NT2/D1 (cell line): ENCODE measurements around the gene THBS3.
"Not testable (repeated sequence)": the region's sequence is repeated elsewhere in the genome, so short reads cannot be mapped to it uniquely, and the experiment has no call there.

Source experiments
- DNase-seq: peaks from one replicate; pipeline ENCODE4 v3.0.0-alpha.2; 2011; ENCODE audit warnings: low read depth, low spot score
- H3K27me3 ChIP-seq: 2 replicates; pipeline ENCODE4 v1.6.0; 2011; ENCODE audit warnings: mild to moderate bottlenecking; ENCODE audit not compliant: insufficient read length, insufficient read depth
- H3K36me3 ChIP-seq: 2 replicates; pipeline ENCODE4 v1.6.1; 2011; ENCODE audit warnings: mild to moderate bottlenecking, low read length, mixed read lengths; ENCODE audit not compliant: insufficient read depth, insufficient read length
- H3K4me1 ChIP-seq: 2 replicates; pipeline ENCODE4 v1.5.1; 2011; ENCODE audit not compliant: insufficient read depth, insufficient read length
- H3K4me3 ChIP-seq: 2 replicates; pipeline ENCODE4 v1.5.1; 2011; ENCODE audit warnings: low read depth; ENCODE audit not compliant: insufficient read length
- H3K9ac ChIP-seq: 2 replicates; pipeline ENCODE4 v1.6.0; 2011; ENCODE audit warnings: low read depth; ENCODE audit not compliant: insufficient read length
- H3K9me3 ChIP-seq: 2 replicates; pipeline ENCODE4 v1.5.1; 2011; ENCODE audit warnings: mild to moderate bottlenecking, low read length; ENCODE audit not compliant: insufficient read depth
- SUZ12 ChIP-seq: IDR thresholded peaks from 2 replicates; pipeline ENCODE4 v1.6.1; 2011; ENCODE audit not compliant: insufficient read length, insufficient read depth; ENCODE audit errors: extremely low read depth
- YY1 ChIP-seq: IDR thresholded peaks from 2 replicates; pipeline ENCODE4 v1.6.1; 2011; ENCODE audit not compliant: insufficient read length, insufficient read depth
- ZNF274 ChIP-seq: IDR thresholded peaks from 2 replicates; pipeline ENCODE4 v1.6.1; 2011; ENCODE audit warnings: mild to moderate bottlenecking, low read depth, low read length

THBS3 gene

DNA sequence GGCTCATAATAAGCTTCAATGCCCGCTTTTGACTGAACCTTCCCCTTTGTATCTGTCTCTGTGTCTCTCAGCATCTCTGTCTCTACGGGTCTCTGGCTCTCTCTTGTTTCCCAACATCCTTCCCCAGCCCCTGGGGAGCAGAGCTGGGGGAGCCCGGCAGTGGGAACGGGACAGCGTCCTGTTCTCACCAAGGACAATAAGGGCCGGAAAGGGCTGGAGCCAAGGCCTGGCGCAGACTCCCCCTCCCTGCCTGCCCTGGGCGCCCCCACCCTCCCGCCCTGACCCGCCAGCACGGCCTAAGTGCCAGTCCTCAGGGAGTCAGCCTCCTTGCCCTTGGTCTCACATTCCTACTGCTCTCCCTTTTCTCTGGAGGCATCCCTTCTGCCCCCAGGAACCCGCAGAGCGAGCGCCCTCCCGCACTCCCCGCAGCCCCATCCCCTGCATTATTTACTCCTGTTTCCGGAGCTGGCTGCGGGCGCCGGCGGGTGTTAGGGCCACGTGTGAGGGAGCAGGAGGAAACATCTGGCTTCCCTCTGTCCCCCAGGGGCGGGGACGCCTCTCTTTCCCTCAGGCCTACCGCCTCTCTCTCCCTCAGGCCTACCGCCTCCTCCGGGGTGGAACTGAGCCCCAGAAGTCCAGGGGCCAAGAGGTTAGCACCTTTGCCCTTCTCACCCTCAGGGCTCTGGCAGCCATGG lies 41.1 kb downstream of the THBS3 start:
- Histone ChIP-seq H3K27me3 (no peaks in the 10 kb centered on the region), H3K4me1 (peaks cover 13% of the 10 kb centered on the region), H3K36me3 (peaks cover 32% of the 10 kb centered on the region), H3K9me3 (peaks cover 4% of the 10 kb centered on the region; the same call in 1 of the 2 replicates), H3K9ac (peak overlapping the region; percentile 46), H3K4me3 (no peak overlapping the region)
- TF ChIP-seq SUZ12: no peak
- DNase-seq: no peak

DNA sequence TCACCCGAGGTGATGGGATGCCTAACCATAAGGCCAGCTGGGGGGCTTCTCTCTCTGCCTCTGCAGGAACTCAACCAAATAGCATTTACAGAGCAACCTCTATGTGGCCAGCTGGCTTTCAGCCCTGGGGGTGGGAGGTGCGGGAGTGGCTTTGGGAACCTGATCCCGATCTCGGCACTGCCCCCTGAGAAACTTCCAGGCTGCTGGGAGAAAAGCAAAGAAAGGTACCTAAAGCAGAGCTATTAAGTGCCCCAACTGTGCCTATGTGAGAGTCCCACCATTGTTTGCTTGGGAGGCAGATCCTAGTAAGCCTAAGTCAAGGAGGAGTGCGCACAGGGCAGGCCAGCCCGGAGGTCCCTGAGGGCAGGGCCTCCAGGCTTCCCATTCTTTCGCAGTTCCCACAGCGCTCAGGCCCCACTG lies 41.6 kb downstream of the THBS3 start:
- Histone ChIP-seq H3K27me3 (no peaks in the 10 kb centered on the region), H3K4me1 (peaks cover 13% of the 10 kb centered on the region), H3K4me3 (no peak overlapping the region), H3K36me3 (peaks cover 27% of the 10 kb centered on the region), H3K9me3 (peaks cover 4% of the 10 kb centered on the region; the same call in 1 of the 2 replicates), H3K9ac (peak overlapping the region; percentile 29)
- DNase-seq: no peak
- TF ChIP-seq ZNF274: no peak
- no peak for TF ChIP-seq YY1
- no peak for TF ChIP-seq SUZ12

DNA sequence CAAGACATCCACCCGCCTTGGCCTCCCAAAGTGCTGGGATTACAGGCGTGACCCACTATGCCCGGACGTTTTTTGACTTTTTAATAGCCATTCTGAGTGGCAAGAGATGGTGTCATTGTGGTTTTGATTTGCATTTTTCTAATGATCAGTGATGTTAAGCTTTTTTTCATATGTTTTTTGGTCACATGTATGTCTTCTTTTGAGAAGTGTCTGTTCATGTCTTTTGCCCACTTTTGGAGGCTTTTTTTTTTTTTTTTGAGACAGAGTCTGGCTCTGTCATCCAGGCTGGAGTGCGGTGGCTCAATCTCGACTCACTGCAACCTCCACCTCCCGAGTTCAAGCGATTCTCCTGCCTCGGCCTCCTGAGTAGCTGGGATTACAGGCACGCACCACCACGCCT lies 43.1 kb downstream of the THBS3 start:
- DNase-seq, H3K4me3 ChIP-seq, H3K9me3 ChIP-seq, H3K9ac ChIP-seq, H3K27me3 ChIP-seq: not testable (repeated sequence)
- Histone ChIP-seq H3K36me3 (peaks cover 13% of the 10 kb centered on the region), H3K4me1 (peaks cover 13% of the 10 kb centered on the region)

DNA sequence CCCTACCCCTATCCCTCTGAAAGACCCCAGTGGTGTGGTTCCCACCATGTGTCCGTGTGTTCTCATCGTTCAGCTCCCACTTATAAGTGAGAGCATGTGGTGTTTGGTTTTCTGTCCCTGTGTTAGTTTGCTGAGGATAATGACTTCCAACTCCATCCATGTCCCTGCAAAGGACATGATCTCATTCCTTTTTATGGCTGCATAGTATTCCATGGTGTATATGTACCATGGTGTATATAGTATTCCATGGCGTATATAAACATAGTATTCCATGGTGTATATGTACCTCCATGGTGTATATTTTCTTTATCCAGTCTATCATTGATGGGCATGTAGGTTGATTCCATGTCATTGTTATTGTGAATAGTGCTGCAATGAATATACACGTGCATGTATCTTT lies 43.9 kb downstream of the THBS3 start:
- H3K9ac ChIP-seq, H3K36me3 ChIP-seq, H3K4me3 ChIP-seq, H3K27me3 ChIP-seq, DNase-seq, H3K9me3 ChIP-seq: not testable (repeated sequence)
- H3K4me1 ChIP-seq: peaks cover 13% of the 10 kb centered on the region

DNA sequence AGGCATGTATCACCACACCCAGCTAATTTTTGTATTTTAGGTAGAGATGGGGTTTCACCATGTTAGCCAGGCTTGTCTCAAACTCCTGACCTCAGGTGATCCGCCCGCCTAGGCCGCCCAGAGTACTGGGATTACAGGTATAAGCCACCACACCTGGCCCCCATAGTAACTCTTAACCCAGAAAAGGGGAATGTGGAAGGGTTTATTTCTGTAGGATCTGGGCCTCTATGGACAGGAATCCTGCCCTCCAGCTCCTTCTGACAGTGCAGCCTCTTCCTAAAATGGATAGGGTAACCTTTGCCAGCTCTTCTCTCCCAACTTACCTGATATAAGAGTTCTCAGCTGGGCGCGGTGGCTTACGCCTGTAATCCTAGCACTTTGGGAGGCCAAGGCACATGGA lies 45.1 kb downstream of the THBS3 start:
- H3K9me3 ChIP-seq, H3K4me3 ChIP-seq, H3K36me3 ChIP-seq, H3K27me3 ChIP-seq, DNase-seq, H3K9ac ChIP-seq: not testable (repeated sequence)
- peaks cover 13% of the 10 kb centered on the region for H3K4me1 ChIP-seq

DNA sequence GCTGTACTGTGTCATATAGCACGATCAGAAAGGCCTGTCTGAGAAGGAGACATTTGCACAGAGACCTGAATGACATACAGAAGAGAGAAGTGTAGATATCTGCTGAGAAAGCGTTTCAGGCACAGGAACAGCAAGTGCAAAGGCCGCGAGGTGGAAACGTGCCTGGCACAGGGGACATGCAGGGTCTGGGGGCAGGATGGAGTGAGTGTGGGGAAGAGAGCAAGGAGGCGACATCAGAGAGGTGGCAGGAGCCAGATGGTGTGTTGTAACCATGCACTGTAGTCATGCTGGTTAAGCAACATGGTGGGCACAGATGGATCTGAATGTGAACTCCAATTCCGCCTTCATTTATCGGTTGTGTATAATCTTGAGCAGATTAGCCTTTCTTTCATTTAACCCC lies 47.6 kb downstream of the THBS3 start:
- no peaks in the 10 kb centered on the region for H3K27me3 ChIP-seq
- DNase-seq: no peak
- no peak for TF ChIP-seq SUZ12
- no peak overlapping the region for H3K4me3 ChIP-seq
- H3K4me1 ChIP-seq: no peaks in the 10 kb centered on the region
- H3K9me3 ChIP-seq: peaks cover 4% of the 10 kb centered on the region; the same call in 1 of the 2 replicates
- no peak overlapping the region for H3K9ac ChIP-seq
- H3K36me3 ChIP-seq: no peaks in the 10 kb centered on the region

DNA sequence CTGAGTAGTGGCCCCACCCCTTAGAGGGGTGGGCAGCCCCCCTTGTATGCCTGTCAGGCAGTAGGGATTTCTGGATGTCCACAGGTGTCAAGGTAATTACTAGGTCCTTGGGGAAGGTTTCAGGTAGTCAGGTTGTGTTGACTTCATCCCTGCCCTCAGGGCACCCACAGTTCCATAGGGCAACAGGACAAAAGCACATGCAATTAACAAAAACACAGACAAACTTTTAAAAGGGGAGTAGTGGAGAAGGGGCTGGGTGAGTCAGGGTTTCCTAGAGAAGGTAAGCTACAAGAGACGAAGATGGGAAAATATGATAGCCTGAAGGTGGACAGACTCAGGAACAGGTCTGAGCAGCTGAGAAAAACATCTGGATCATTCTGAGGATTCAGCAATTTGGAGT lies 48.7 kb downstream of the THBS3 start:
- Histone ChIP-seq H3K9ac (no peak overlapping the region), H3K9me3 (no peaks in the 10 kb centered on the region), H3K36me3 (no peaks in the 10 kb centered on the region), H3K4me1 (no peaks in the 10 kb centered on the region), H3K27me3 (no peaks in the 10 kb centered on the region), H3K4me3 (no peak overlapping the region)
- DNase-seq: no peak
- TF ChIP-seq SUZ12 (no peak), ZNF274 (no peak), YY1 (no peak)

DNA sequence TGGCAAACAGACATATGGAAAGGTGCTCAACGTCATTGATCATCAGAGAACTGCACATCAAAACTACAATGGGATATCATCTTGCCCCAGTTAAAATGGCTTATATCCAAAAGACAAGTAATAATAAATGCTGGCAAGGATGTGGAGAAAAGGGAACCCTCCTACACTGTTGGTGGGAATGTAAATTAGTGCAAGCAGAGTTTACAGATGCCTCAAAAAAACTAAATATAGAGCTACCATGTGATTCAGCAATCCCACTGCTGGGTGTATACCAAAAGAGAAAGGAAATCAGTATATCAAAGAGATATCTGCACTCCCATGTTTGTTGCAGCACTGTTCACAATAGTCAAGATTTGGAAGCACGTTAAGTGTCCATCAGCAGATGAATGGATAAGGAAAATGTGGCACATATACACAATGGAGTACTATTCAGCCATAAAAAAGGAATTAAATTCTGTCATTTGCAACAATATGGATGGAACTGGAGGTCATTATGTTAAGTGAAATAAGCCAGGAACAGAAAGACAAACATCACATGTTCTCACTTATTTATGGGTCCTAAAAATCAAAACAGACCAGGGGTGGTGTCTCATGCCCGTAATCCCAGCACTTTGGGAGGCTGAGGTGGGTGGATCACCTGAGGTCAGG lies 51.6 kb downstream of the THBS3 start:
- not testable (repeated sequence) for H3K9me3 ChIP-seq

More for the DNA sequence above, 51.6 kb downstream of the THBS3 start:
- H3K4me3 ChIP-seq, H3K9ac ChIP-seq, H3K4me1 ChIP-seq, H3K36me3 ChIP-seq, H3K27me3 ChIP-seq, DNase-seq: not testable (repeated sequence)
